CD14-positive monocyte (primary cell): ENCODE results near the gene SLC1A2. TPM values are rescaled to one million over a fixed set of nuclear protein-coding genes. Genes with fewer than 3 reads are reported as not detected.
A peak's percentile ranks its signal among the peaks of the same experiment; 100 is the strongest.

ENCODE experiments used
- DNase-seq, 3 donors: peaks; one replicate each; pipeline ENCODE4 v3.0.0-alpha.2; 2011 to 2022
- H2AFZ ChIP-seq: 2 replicates; pipeline ENCODE4 v1.6.0; 2012; ENCODE audit warnings: mild to moderate bottlenecking, low read depth, low read length, inconsistent platforms; ENCODE audit not compliant: insufficient read depth, poor library complexity, severe bottlenecking
- H3K27ac ChIP-seq, 2 donors: 1 replicate in 1 of 2; 2 replicates in 1 of 2; pipeline ENCODE4 v1.5.1; 2012 to 2013; ENCODE audit warnings: low read length in 2 of 2, control low read depth in 1 of 2, inconsistent platforms in 1 of 2, low read depth in 1 of 2, mild to moderate bottlenecking in 1 of 2
- H3K27me3 ChIP-seq, 2 donors: one replicate each; pipeline versions ENCODE4 v1.6.0 to v1.6.1; 2011 to 2013; ENCODE audit warnings: low read length in 2 of 2; ENCODE audit not compliant: control insufficient read depth in 2 of 2, insufficient read depth in 2 of 2
- H3K36me3 ChIP-seq, 2 donors: replicated peaks in 1 of 2; 1 replicate in 1 of 2; 2 replicates in 1 of 2; pipeline versions ENCODE4 v1.5.1 to v1.6.1; 2012 to 2013; ENCODE audit warnings: low read length in 2 of 2, control low read depth in 1 of 2, inconsistent platforms in 1 of 2, mild to moderate bottlenecking in 1 of 2; ENCODE audit not compliant: insufficient read depth in 2 of 2, control insufficient read depth in 1 of 2
- H3K4me1 ChIP-seq, 2 donors: 1 replicate in 1 of 2; 2 replicates in 1 of 2; pipeline versions ENCODE4 v1.5.1 to v1.6.1; 2012 to 2013; ENCODE audit warnings: low read length in 2 of 2, control low read depth in 1 of 2, inconsistent platforms in 1 of 2, mild to moderate bottlenecking in 1 of 2, moderate library complexity in 1 of 2; ENCODE audit not compliant: insufficient read depth in 2 of 2, control insufficient read depth in 1 of 2
- H3K4me2 ChIP-seq: replicated peaks from 2 replicates; pipeline ENCODE3; 2012; ENCODE audit warnings: low read length, moderate library complexity, mild to moderate bottlenecking; ENCODE audit not compliant: poor library complexity, severe bottlenecking; ENCODE audit errors: extremely low read depth
- H3K4me3 ChIP-seq, 3 experiments: fragments of 200-600 bp in 1 of 3; sonication (generic) in 1 of 3; replicated peaks in 1 of 3; 1 replicate in 2 of 3; 2 replicates in 1 of 3; pipeline ENCODE4 v1.5.1; 2011 to 2013; ENCODE audit warnings: low read length in 3 of 3, mild to moderate bottlenecking in 3 of 3, control low read depth in 2 of 3, low read depth in 2 of 3, inconsistent platforms in 1 of 3, moderate library complexity in 1 of 3
- H3K79me2 ChIP-seq: 2 replicates; pipeline ENCODE4 v1.6.0; 2012; ENCODE audit warnings: mild to moderate bottlenecking, control low read depth, inconsistent platforms, low read length, moderate library complexity; ENCODE audit not compliant: insufficient read depth
- H3K9ac ChIP-seq: 2 replicates; pipeline ENCODE4 v1.6.0; 2017; ENCODE audit warnings: low read length, mild to moderate bottlenecking; ENCODE audit not compliant: insufficient read depth, poor library complexity, severe bottlenecking
- H3K9me3 ChIP-seq, 2 donors: replicated peaks in 1 of 2; 1 replicate in 1 of 2; 2 replicates in 1 of 2; pipeline versions ENCODE4 v1.5.1 to v1.6.1; 2012 to 2013; ENCODE audit warnings: low read length in 2 of 2, control low read depth in 1 of 2; ENCODE audit not compliant: control insufficient read depth in 1 of 2, insufficient read depth in 1 of 2
- H4K20me1 ChIP-seq: 2 replicates; pipeline ENCODE4 v1.6.0; 2012; ENCODE audit warnings: mild to moderate bottlenecking, low read length, control low read depth, moderate library complexity; ENCODE audit not compliant: insufficient read depth
- H3K27ac Mint-ChIP-seq, 7 donors: one replicate each; pipeline ENCODE4 v1.8.0; 2020; ENCODE audit warnings: mild to moderate bottlenecking in 7 of 7, mixed read lengths in 7 of 7, moderate library complexity in 6 of 7, inconsistent platforms in 2 of 7
- H3K27me3 Mint-ChIP-seq, 3 donors: one replicate each; pipeline ENCODE4 v1.8.0; 2021 to 2022; ENCODE audit warnings: low read depth in 3 of 3, mild to moderate bottlenecking in 3 of 3, mixed read lengths in 3 of 3, moderate library complexity in 3 of 3, inconsistent platforms in 1 of 3
- H3K36me3 Mint-ChIP-seq, 2 donors: one replicate each; pipeline ENCODE4 v1.8.0; 2020; ENCODE audit warnings: mixed read lengths in 2 of 2, inconsistent platforms in 1 of 2, mild to moderate bottlenecking in 1 of 2
- H3K4me1 Mint-ChIP-seq: one replicate; pipeline ENCODE4 v1.8.0; 2020; ENCODE audit warnings: mild to moderate bottlenecking, mixed read lengths
- H3K4me3 Mint-ChIP-seq, 2 donors: one replicate each; pipeline ENCODE4 v1.8.0; 2020; ENCODE audit warnings: mild to moderate bottlenecking in 2 of 2, mixed read lengths in 2 of 2, moderate library complexity in 1 of 2
- H3K9me3 Mint-ChIP-seq, 7 donors: one replicate each; pipeline ENCODE4 v1.8.0; 2020 to 2022; ENCODE audit warnings: mixed read lengths in 7 of 7, mild to moderate bottlenecking in 6 of 7, moderate library complexity in 6 of 7, inconsistent platforms in 2 of 7
- WGBS: methylation state at CpG from one replicate; pipeline ENCODE4 v1.1.5; 2013; ENCODE audit warnings: missing lambda C conversion rate; ENCODE audit not compliant: insufficient coverage; 5-methylcytosine and 5-hydroxymethylcytosine counted together
- intact Hi-C, 2 donors: fragments of 100-400 bp; cut with micrococcal nuclease; formaldehyde crosslinking; loops; one replicate each; pipeline versions ENCODE4 v1.15.0 to v1.15.1; 2023
- polyA plus RNA-seq, 3 donors: library from polyadenylated mRNA; depleted of rRNA in 1 of 3; unstranded in 2 of 3; stranded (reverse) in 1 of 3; fragments of 300-500 nt in 2 of 3; fragments of >200 nt in 1 of 3; fragmentation: Illumina TruSeq in 2 of 3; gene quantifications; 1 replicate in 2 of 3; 2 replicates in 1 of 3; pipeline ENCODE4 v1.2.3, GENCODE V29; 2012 to 2021
- TF ChIP-seq, protein P1 (sequence below): fragments of 200-600 bp; IDR thresholded peaks from one replicate; pipeline ENCODE4 v1.8.0; 2022; ENCODE audit warnings: antibody characterized with exemption, mild to moderate bottlenecking

The SLC1A2 gene
- polyA plus RNA-seq, 3 donors, result 0.07 TPM; not detected in 2

DNA sequence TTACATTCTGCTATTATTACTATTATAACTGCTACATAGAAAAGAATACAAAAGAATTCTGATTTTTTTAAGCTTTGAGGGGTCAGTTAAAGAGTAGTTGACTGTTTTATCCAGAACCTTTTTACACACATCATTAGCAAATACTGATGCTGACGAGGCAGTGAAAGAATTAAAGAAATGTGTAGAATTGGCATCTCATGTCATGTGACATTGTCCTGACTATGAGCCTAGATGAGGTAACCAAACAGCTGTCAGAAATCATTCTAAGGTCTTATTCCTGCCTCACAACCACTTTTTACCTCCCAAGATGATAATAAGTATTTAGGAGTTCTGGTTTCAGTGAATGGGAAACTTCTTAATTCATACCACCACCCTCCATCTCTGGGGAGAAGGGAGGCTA, 121.0 kb downstream of the SLC1A2 start:
- no CpG with 5 or more reads among the region's 1 CpG for WGBS
- intact Hi-C loops, result loop anchor here in 1 of 2 donors (10.0 kb wide), 1 partner anchor 54 kb away; no protein-coding TSS in a partner anchor
- H3K9me3 Mint-ChIP-seq, result peaks cover 0 to 5% (median 0%) of the 10 kb centered on the region in 7 donors
- H2AFZ ChIP-seq, result no peak overlapping the region
- peaks cover 17% of the 10 kb centered on the region for H3K4me1 Mint-ChIP-seq
- no peak overlapping the region for H3K27ac Mint-ChIP-seq
- no peaks in the 10 kb centered on the region for H3K9me3 ChIP-seq
- no peak overlapping the region for H3K27ac ChIP-seq
- TF ChIP-seq, protein P1, sequence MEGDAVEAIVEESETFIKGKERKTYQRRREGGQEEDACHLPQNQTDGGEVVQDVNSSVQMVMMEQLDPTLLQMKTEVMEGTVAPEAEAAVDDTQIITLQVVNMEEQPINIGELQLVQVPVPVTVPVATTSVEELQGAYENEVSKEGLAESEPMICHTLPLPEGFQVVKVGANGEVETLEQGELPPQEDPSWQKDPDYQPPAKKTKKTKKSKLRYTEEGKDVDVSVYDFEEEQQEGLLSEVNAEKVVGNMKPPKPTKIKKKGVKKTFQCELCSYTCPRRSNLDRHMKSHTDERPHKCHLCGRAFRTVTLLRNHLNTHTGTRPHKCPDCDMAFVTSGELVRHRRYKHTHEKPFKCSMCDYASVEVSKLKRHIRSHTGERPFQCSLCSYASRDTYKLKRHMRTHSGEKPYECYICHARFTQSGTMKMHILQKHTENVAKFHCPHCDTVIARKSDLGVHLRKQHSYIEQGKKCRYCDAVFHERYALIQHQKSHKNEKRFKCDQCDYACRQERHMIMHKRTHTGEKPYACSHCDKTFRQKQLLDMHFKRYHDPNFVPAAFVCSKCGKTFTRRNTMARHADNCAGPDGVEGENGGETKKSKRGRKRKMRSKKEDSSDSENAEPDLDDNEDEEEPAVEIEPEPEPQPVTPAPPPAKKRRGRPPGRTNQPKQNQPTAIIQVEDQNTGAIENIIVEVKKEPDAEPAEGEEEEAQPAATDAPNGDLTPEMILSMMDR, result no peak
- H3K27me3 Mint-ChIP-seq, result peaks cover 0 to 2% (median 1%) of the 10 kb centered on the region in 3 donors
- H3K36me3 Mint-ChIP-seq, result peaks cover 3 to 7% of the 10 kb centered on the region in 2 donors
- H3K9ac ChIP-seq, result no peak overlapping the region
- H4K20me1 ChIP-seq, result no peaks in the 10 kb centered on the region
- no peaks in the 10 kb centered on the region for H3K79me2 ChIP-seq
- H3K4me1 ChIP-seq, result peaks cover 12 to 22% of the 10 kb centered on the region in 2 donors
- no peak overlapping the region for H3K4me3 ChIP-seq
- no peak overlapping the region for H3K4me3 Mint-ChIP-seq
- H3K4me2 ChIP-seq, result no peak overlapping the region
- H3K27me3 ChIP-seq, result no peaks in the 10 kb centered on the region
- H3K36me3 ChIP-seq, result no peaks in the 10 kb centered on the region
- DNase-seq, result no peak

DNA sequence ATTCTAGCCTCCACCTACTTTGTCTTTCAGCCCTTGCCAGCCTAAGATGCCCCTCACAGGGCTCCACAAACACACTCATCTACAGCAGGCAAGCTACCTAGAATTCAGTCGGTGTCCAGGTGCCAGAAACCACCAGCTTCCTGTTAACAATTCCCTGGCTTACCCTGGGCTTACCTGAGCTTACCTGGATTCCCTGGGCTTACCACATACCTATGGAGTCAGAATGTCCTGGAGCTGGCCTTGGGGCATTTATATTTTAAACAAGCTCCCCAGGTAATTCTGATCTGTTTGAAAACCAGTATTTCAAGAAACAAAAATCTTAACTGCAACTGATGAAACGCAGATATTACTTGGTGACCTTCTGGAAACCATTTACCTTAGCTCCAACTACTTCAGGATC, 123.6 kb downstream of the SLC1A2 start:
- no peak overlapping the region for H3K4me3 Mint-ChIP-seq
- Histone ChIP-seq H3K4me2 (no peak overlapping the region), H2AFZ (no peak overlapping the region)

More for the DNA sequence above, 123.6 kb downstream of the SLC1A2 start:
- H3K27me3 ChIP-seq, result no peaks in the 10 kb centered on the region
- Mint-ChIP-seq H3K27ac (peak overlapping the region in 1 of 7 donors; percentile 30), H3K4me1 (peaks cover 10% of the 10 kb centered on the region), H3K27me3 (peaks cover 1 to 4% (median 2%) of the 10 kb centered on the region in 3 donors), H3K36me3 (no peaks in the 10 kb centered on the region), H3K9me3 (no peaks in the 10 kb centered on the region)
- TF ChIP-seq, protein P1, result no peak
- H3K36me3 ChIP-seq, result no peaks in the 10 kb centered on the region
- H4K20me1 ChIP-seq, result no peaks in the 10 kb centered on the region
- H3K79me2 ChIP-seq, result no peaks in the 10 kb centered on the region
- 80% methylated on average over 2 of the region's 2 CpGs for WGBS
- H3K27ac ChIP-seq, result no peak overlapping the region
- no peak for DNase-seq
- H3K9ac ChIP-seq, result no peak overlapping the region
- no peak overlapping the region for H3K4me3 ChIP-seq
- H3K4me1 ChIP-seq, result peaks cover 0 to 14% of the 10 kb centered on the region in 2 donors
- no peaks in the 10 kb centered on the region for H3K9me3 ChIP-seq
- intact Hi-C loops, result loop anchor here in 1 of 2 donors (10.0 kb wide), 1 partner anchor 51 kb away; no protein-coding TSS in a partner anchor
